GM13977 (cell line): ENCODE results near the gene NMRK2.

ENCODE experiments used
- DNase-seq: peaks from one replicate; pipeline ENCODE4 v3.0.0; 2012; ENCODE audit warnings: low spot score
- in situ Hi-C: fragments of 300-500 bp; cut with MboI; formaldehyde crosslinking; loops from one replicate; pipeline ENCODE4 v1.12.0; 2022; ENCODE audit warnings: low sequenced_read_pairs, low pct_unique_long_range_greater_than_20kb, mixed read lengths, inconsistent platforms; ENCODE audit not compliant: unreplicated experiment
- TF ChIP-seq, protein P1 (sequence below): IDR thresholded peaks from 2 replicates; pipeline ENCODE4 v1.5.1; 2012; ENCODE audit warnings: mild to moderate bottlenecking, control low read depth; ENCODE audit not compliant: insufficient read depth; ENCODE audit errors: extremely low read depth, missing control alignments

NMRK2 gene

DNA sequence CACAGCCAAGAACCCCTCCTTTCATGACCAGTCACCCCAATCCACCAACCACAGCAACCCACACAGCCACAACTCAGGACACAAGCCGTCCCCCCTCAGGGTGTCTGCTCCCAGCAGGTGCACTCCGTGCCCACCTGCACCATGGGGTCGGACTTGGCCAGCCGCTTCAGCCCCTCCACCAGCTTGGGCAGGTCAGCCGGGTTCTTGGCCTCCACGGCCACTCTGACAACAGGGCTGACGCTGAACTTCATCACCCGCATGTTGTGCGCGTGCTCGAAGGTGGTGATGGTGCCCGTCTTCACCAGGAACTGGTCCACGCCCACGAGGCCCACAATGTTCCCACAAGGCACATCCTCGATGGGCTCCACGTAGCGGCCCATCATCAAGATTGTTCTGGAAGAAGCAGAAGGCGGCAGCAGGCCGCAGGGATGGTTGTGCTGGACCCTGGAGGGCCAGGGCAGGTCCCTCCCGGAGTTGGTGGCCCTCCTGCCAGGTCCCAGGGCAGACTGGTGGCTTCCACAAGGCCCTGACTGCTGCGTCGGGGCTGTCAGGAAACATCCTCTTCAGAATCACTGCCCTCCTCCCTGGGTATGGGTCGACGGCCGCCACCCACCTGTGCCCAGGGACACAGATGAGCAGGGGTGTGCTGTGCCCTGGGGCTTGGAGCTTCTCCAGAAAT, 46.9 kb downstream of the NMRK2 start:
- no peak for DNase-seq
- TF ChIP-seq, protein P1, sequence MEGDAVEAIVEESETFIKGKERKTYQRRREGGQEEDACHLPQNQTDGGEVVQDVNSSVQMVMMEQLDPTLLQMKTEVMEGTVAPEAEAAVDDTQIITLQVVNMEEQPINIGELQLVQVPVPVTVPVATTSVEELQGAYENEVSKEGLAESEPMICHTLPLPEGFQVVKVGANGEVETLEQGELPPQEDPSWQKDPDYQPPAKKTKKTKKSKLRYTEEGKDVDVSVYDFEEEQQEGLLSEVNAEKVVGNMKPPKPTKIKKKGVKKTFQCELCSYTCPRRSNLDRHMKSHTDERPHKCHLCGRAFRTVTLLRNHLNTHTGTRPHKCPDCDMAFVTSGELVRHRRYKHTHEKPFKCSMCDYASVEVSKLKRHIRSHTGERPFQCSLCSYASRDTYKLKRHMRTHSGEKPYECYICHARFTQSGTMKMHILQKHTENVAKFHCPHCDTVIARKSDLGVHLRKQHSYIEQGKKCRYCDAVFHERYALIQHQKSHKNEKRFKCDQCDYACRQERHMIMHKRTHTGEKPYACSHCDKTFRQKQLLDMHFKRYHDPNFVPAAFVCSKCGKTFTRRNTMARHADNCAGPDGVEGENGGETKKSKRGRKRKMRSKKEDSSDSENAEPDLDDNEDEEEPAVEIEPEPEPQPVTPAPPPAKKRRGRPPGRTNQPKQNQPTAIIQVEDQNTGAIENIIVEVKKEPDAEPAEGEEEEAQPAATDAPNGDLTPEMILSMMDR, result no peak
- in situ Hi-C loops, result no loop called here

DNA sequence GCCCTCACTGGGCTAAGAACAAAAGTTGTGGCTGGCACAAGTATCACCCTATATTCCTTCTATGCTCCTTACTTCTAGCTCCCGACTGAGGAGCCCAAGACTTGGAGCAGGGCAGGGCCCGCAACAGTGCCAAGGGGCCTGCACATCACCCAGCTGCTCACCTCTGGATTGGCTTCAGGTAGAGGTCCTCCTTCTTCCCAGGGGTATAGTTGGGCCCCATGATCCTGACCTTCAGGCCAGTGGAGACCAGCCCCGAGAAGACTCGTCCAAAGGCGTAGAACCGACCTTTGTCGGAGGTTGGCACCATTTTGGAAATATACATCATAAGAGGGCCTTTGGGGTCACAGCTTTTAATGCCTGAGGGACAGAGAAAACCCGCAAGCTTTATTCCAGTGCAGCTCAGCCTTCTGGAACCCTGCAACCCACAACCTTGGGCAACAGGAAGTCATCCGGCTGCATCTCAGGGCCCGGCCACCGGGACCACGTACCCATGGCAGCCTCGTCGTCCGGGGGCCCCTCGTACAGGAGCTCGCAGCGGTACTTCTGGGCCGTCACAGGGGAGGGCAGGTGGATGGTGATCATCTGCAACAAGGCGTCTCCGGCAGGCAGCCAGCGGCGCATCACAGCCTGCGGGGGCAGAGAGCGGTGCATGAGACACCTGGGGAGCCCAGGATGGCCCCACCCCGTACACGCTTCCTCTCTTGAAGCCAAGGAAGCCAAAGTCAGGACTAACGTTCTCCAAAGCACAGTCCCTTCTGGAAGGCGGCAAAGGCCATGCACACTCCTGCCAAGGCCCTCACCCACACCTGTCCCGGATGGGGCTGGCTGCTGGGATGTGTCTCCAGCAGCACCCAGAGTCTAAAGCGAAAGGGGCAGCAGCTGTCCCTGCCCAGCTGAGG, 47.7 kb downstream of the NMRK2 start:
- in situ Hi-C loops, result no loop called here
- TF ChIP-seq, protein P1, result no peak
- DNase-seq, result no peak

DNA sequence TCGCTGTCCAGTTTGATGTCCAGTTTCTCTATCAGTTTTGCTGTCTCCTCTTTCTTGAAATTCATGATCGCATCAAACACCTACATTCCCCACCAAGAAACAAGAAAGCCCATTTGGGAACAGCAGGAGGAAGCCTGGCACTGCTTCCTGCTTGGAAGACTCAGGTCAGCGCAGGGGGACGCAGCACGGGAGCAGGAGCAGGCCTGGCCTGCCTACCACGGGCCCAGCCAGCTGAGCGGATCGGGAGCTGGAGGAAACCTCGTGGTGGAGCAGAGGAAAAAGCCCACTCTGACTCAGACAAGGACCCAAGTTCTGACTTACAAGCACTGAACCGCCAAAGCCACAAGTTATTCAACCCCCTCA, 48.5 kb downstream of the NMRK2 start:
- in situ Hi-C loops, result no loop called here
- DNase-seq, result no peak
- TF ChIP-seq, protein P1, result no peak

DNA sequence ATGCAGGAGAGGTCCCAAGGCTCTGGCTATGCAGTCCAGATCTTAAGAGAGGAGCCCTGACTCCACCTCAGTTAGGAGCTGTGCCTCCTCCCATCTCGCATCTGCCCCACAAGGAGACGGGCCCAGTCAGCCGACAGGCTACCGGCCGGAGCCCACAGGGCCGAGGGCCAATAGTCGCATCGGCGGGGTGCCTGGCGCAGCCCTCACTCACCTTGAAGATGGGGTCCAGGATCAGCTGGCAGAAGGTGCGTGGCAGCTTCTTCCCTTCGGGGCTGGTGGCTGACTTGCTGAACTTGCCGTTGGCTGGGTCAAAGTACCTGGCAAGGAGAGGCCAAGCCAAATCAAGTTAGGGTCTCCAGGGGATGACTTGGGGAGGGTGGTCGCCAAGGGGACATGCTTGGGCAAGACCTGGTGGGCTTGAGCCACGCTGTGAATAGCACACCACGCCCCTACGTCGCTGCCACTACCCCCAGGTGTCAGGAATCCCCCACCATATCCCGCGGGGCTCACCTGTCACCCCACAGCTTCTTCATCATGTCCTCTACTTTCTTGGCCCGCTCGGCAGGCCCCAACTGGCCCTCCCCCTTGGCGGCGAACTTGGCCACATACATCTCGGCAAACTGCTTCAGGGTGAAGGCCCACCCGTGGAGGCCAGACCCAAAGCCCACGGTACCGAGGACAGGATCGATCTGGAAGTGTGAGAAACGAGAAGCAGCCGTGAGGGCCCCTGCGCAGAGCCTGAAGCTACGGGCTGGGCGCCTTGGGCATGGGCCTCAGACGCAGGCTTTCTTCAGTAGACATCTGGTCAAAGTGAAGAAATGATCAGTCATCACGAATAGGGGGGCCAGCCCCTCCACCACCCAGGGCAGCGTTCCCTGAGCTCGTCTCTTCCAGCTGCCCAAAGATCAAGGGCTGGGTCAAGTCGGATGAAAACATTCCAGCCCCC, 49.1 kb downstream of the NMRK2 start:
- TF ChIP-seq, protein P1, result no peak
- DNase-seq, result no peak
- in situ Hi-C loops, result no loop called here

DNA sequence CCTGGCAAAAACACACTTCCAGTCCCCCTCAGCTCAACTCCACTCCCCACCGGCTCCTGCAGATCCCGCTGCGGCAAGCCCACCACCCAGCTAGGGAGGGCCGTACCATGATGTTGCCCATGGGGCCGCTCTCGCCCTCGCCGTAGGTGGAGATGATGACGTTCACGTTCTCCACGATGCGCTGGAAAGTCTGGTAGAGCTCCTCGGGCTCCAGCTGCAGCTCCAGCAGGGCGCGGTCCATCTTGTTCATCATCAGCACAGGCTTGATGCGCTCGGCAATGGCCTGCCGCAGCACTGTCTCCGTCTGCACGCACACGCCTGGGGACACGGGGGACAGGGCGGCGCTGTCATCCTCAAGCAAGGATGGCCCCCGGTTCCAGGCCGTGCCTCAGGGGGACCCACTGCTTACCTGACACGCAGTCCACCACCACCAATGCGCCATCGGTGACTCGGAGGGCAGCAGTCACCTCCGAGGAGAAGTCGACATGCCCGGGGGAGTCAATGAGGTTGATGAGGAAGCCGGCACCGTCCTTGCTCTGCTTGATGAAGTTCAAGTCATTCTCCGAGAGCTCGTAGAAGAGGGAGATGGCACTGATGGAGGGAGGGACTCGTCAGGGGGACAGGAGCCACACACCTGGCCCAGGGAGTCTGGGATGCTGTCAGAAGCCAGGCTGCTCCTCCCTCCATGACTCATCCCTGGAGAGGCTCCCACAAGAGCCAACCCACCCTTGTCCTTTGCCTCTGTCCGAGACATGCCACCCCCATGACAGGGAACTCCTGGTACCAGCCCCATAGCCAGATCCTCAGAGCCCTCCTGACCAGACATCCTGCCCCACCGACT, 50.1 kb downstream of the NMRK2 start:
- no peak for DNase-seq
- in situ Hi-C loops, result no loop called here
- TF ChIP-seq, protein P1, result no peak
